HG03095 (cell line): ENCODE data around the gene SPG7.
"Not testable (repeated sequence)": the region's sequence is repeated elsewhere in the genome, so short reads cannot be mapped to it uniquely, and the experiment has no call there.

Source experiments
- ATAC-seq: cut with Tn5 transposase; IDR thresholded peaks from one replicate; pipeline ENCODE4 v1.9.1; 2021; ENCODE audit warnings: moderate library complexity; ENCODE audit not compliant: unreplicated experiment

Gene SPG7

GRCh38 chr16:89507834-89508590 lies at the start of gene SPG7:
Gene SPG7, plus strand, starts transcription at chr16:89508403. Its CDS starts 15 bp downstream, at chr16:89508418.
- peak; percentile 52 for ATAC-seq

GRCh38 chr16:89458551-89458950 lies 49.7 kb upstream of the SPG7 start:
- no peak for ATAC-seq

- no peak for ATAC-seq
These were observed 49.2 kb upstream of the SPG7 start for GRCh38 chr16:89458967-89459366.

- no peak for ATAC-seq
These were observed 47.6 kb upstream of the SPG7 start for GRCh38 chr16:89460556-89460955.

- ATAC-seq = not testable (repeated sequence)
These were observed 46.3 kb upstream of the SPG7 start for GRCh38 chr16:89461890-89462289.

- not testable (repeated sequence) for ATAC-seq
These were observed 45.6 kb upstream of the SPG7 start for GRCh38 chr16:89462639-89463038.

GRCh38 chr16:89463312-89463711 lies 44.9 kb upstream of the SPG7 start:
- not testable (repeated sequence) for ATAC-seq

GRCh38 chr16:89466920-89467319 lies 41.3 kb upstream of the SPG7 start:
- no peak for ATAC-seq

- no peak for ATAC-seq
These were observed 40.8 kb upstream of the SPG7 start for GRCh38 chr16:89467382-89467781.

GRCh38 chr16:89472711-89473075 lies 35.5 kb upstream of the SPG7 start:
- no peak for ATAC-seq

- ATAC-seq = no peak
These were observed 35.0 kb upstream of the SPG7 start for GRCh38 chr16:89473136-89473712.

GRCh38 chr16:89473791-89474414 lies 34.3 kb upstream of the SPG7 start:
- ATAC-seq = no peak

GRCh38 chr16:89475144-89475543 lies 33.1 kb upstream of the SPG7 start:
- ATAC-seq = no peak

GRCh38 chr16:89476379-89476778 lies 31.8 kb upstream of the SPG7 start:
- ATAC-seq = peak; percentile 10

- ATAC-seq = peak; percentile 51
These were observed 31.4 kb upstream of the SPG7 start for GRCh38 chr16:89476811-89477261.

- ATAC-seq = no peak
These were observed 29.5 kb upstream of the SPG7 start for GRCh38 chr16:89478576-89479221.

- ATAC-seq = no peak
These were observed 26.7 kb upstream of the SPG7 start for GRCh38 chr16:89481356-89481955.

GRCh38 chr16:89482150-89482816 lies 25.9 kb upstream of the SPG7 start:
- no peak for ATAC-seq

GRCh38 chr16:89482817-89483205 lies 25.4 kb upstream of the SPG7 start:
- ATAC-seq = no peak

- ATAC-seq = no peak
These were observed 24.1 kb upstream of the SPG7 start for GRCh38 chr16:89484041-89484501.
